IMR-90 (cell line): ENCODE data around the gene DIRAS2. TPM values are rescaled to one million over a fixed set of nuclear protein-coding genes. Genes with fewer than 3 reads are reported as not detected.
"Not testable (repeated sequence)": the region's sequence is repeated elsewhere in the genome, so short reads cannot be mapped to it uniquely, and the experiment has no call there.

ENCODE experiments used
- ATAC-seq: fragments of 200-7000 bp; cut with Tn5 transposase; 2 replicates; pipeline ENCODE4 v1.9.1; 2020; ENCODE audit warnings: low read depth, mild to moderate bottlenecking, moderate library complexity
- BruUV-seq: library from RNA; stranded (reverse); fragments of 400-500 nt; replicated peaks from 2 replicates; lab custom pipeline; 2021; lab: Mats Ljungman, UMichigan
- CTCF ChIA-PET: fragments of 300-600 bp; formaldehyde crosslinking; extraction: SDS; loops from one replicate; lab custom pipeline; 2021; ENCODE audit warnings: antibody characterized with exemption; lab: Yijun Ruan, JAX
- POLR2A ChIA-PET: fragments of 300-600 bp; sonication (Branson Sonifier 250); formaldehyde crosslinking; loops from one replicate; lab custom pipeline; 2022; ENCODE audit warnings: antibody characterized with exemption; ENCODE audit not compliant: unreplicated experiment; lab: Charles Lee
- DNase-seq: peaks from one replicate; pipeline ENCODE4 v3.0.0; 2013
- H2AFZ ChIP-seq: replicated peaks from 2 replicates; pipeline ENCODE3; 2013; ENCODE audit warnings: low read length, mild to moderate bottlenecking; ENCODE audit not compliant: poor library complexity
- H2AK5ac ChIP-seq: 2 replicates; pipeline ENCODE4 v1.6.1; 2013; ENCODE audit warnings: low read depth, low read length, inconsistent platforms
- H2AK9ac ChIP-seq: replicated peaks from 2 replicates; pipeline ENCODE3; 2013; ENCODE audit warnings: mild to moderate bottlenecking, low read depth, low read length, moderate library complexity; ENCODE audit not compliant: poor library complexity
- H2BK120ac ChIP-seq: 2 replicates; pipeline ENCODE4 v1.6.1; 2013; ENCODE audit warnings: low read depth, low read length, inconsistent platforms
- H2BK15ac ChIP-seq: 3 replicates; pipeline ENCODE4 v1.6.1; 2013; ENCODE audit warnings: low read depth, low read length, inconsistent platforms
- H2BK20ac ChIP-seq: 2 replicates; pipeline ENCODE4 v1.6.1; 2013; ENCODE audit warnings: low read depth, mild to moderate bottlenecking, inconsistent platforms, low read length, moderate library complexity
- H2BK5ac ChIP-seq: 2 replicates; pipeline ENCODE4 v1.6.1; 2013; ENCODE audit warnings: mild to moderate bottlenecking, low read depth, low read length, inconsistent platforms; ENCODE audit not compliant: poor library complexity, severe bottlenecking
- H3K14ac ChIP-seq: replicated peaks from 2 replicates; pipeline ENCODE4 v1.6.1; 2013; ENCODE audit warnings: low read depth, low read length, inconsistent platforms
- H3K18ac ChIP-seq: 2 replicates; pipeline ENCODE4 v1.6.1; 2013; ENCODE audit warnings: low read depth, low read length, control low read depth
- H3K23ac ChIP-seq: 2 replicates; pipeline ENCODE4 v1.6.1; 2013; ENCODE audit warnings: low read depth, low read length, inconsistent platforms
- H3K27ac ChIP-seq: 2 replicates; pipeline ENCODE4 v1.5.1; 2013; ENCODE audit warnings: mild to moderate bottlenecking, control low read depth, low read length; ENCODE audit not compliant: insufficient read depth
- H3K27me3 ChIP-seq: 2 replicates; pipeline ENCODE4 v1.6.1; 2013; ENCODE audit warnings: low read length; ENCODE audit not compliant: control insufficient read depth, insufficient read depth
- H3K36me3 ChIP-seq: 2 replicates; pipeline ENCODE4 v1.6.1; 2013; ENCODE audit warnings: low read length, mixed read lengths; ENCODE audit not compliant: control insufficient read depth, insufficient read depth
- H3K4ac ChIP-seq: 2 replicates; pipeline ENCODE4 v1.6.1; 2013; ENCODE audit warnings: low read depth, low read length, inconsistent platforms
- H3K4me1 ChIP-seq: 2 replicates; pipeline ENCODE4 v1.6.1; 2013; ENCODE audit warnings: low read length, mixed read lengths; ENCODE audit not compliant: control insufficient read depth, insufficient read depth
- H3K4me2 ChIP-seq: 2 replicates; pipeline ENCODE4 v1.6.1; 2013; ENCODE audit warnings: low read depth, mild to moderate bottlenecking, control low read depth, low read length, moderate library complexity
- H3K4me3 ChIP-seq: 2 replicates; pipeline ENCODE4 v1.5.1; 2013; ENCODE audit warnings: low read depth, mild to moderate bottlenecking, control low read depth, low read length, moderate library complexity; ENCODE audit not compliant: insufficient read depth
- H3K56ac ChIP-seq: 2 replicates; pipeline ENCODE4 v1.6.1; 2013; ENCODE audit warnings: low read length, inconsistent platforms; ENCODE audit not compliant: insufficient read depth; ENCODE audit errors: extremely low read depth
- H3K79me1 ChIP-seq, 2 experiments: 2 replicates each; pipeline ENCODE4 v1.6.1; 2013; ENCODE audit warnings: low read length in 2 of 2, inconsistent platforms in 1 of 2, low read depth in 1 of 2
- H3K9ac ChIP-seq: 2 replicates; pipeline ENCODE4 v1.6.1; 2013; ENCODE audit warnings: low read depth, low read length, control low read depth
- H3K9me1 ChIP-seq: 2 replicates; pipeline ENCODE4 v1.6.1; 2013; ENCODE audit warnings: low read length, inconsistent platforms; ENCODE audit not compliant: insufficient read depth
- H3K9me3 ChIP-seq: 2 replicates; pipeline ENCODE4 v1.6.1; 2013; ENCODE audit warnings: low read length; ENCODE audit not compliant: control insufficient read depth, insufficient read depth
- H4K20me1 ChIP-seq: 2 replicates; pipeline ENCODE4 v1.6.1; 2013; ENCODE audit warnings: low read length, inconsistent platforms; ENCODE audit not compliant: insufficient read depth
- H4K5ac ChIP-seq: 2 replicates; pipeline ENCODE4 v1.6.1; 2013; ENCODE audit warnings: mild to moderate bottlenecking, low read depth, low read length, control low read depth
- H4K8ac ChIP-seq, 2 experiments: 2 replicates each; pipeline ENCODE4 v1.6.1; 2013; ENCODE audit warnings: low read depth in 2 of 2, low read length in 2 of 2, control low read depth in 1 of 2, inconsistent platforms in 1 of 2
- H4K91ac ChIP-seq: 2 replicates; pipeline ENCODE4 v1.6.1; 2013; ENCODE audit warnings: low read depth, low read length, inconsistent platforms; ENCODE audit not compliant: insufficient read depth
- WGBS, 2 experiments: methylation state at CpG; one replicate each; pipeline versions ENCODE4 v1.1.5 to v1.1.7; 2013; ENCODE audit warnings: missing lambda C conversion rate in 2 of 2; ENCODE audit not compliant: insufficient read length in 1 of 2; ENCODE audit errors: extremely low coverage in 2 of 2; 5-methylcytosine and 5-hydroxymethylcytosine counted together
- dilution Hi-C: fragments of 300-500 bp; cut with HindIII; formaldehyde crosslinking; loops from one replicate; pipeline ENCODE4 v1.14.3; 2018; ENCODE audit warnings: low sequenced_read_pairs; ENCODE audit not compliant: unreplicated experiment
- in situ Hi-C: fragments of 300-500 bp; cut with MboI; formaldehyde crosslinking; loops from 3 replicates; pipeline ENCODE4 v1.14.3; 2019; ENCODE audit warnings: low sequenced_read_pairs, inconsistent platforms, mixed read lengths
- intact Hi-C: fragments of 100-400 bp; cut with micrococcal nuclease; formaldehyde crosslinking; loops from 2 replicates; pipeline ENCODE4 v1.10.0; 2022
- polyA plus RNA-seq, 3 experiments: library from polyadenylated mRNA; depleted of rRNA; stranded (reverse); fragments of >200 nt; gene quantifications; 2 replicates each; pipeline ENCODE4 v1.2.3, GENCODE V29; 2012; ENCODE audit warnings: low replicate concordance in 1 of 3
- total RNA-seq: library from RNA; depleted of rRNA; stranded (reverse); fragments of >200 nt; gene quantifications from 2 replicates; pipeline ENCODE4 v1.2.3, GENCODE V29; 2012

Gene DIRAS2
- total and polyA plus RNA-seq, 2 of the 4 experiments (the other 2 are of a cell fraction), result not detected

DNA sequence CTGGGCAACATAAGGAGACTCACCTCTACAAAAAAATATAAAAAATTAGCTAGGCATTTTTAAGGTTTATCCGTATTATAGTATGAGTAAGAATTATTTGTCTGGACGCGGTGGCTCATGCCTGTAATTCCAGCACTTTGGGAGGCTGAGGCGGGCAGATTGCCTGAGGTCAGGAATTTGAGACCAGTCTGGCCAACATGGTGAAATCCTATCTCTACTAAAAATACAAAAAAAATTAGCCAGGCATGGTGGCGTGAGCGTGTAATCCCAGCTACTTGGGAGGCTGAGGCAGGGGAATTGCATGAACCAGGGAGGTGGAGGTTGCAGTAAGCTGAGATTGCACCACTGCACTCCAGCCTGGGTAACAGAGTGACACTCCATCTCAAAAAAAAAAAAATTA, 14.3 kb upstream of the DIRAS2 start:
- H3K79me1 ChIP-seq, H3K9ac ChIP-seq, H3K18ac ChIP-seq, H3K23ac ChIP-seq, H2BK15ac ChIP-seq, H4K20me1 ChIP-seq, H3K4me1 ChIP-seq, H2AK5ac ChIP-seq, ATAC-seq, CTCF ChIA-PET, H4K8ac ChIP-seq, H3K27ac ChIP-seq, H2AK9ac ChIP-seq, H3K4ac ChIP-seq, H2BK120ac ChIP-seq, dilution Hi-C loops, intact Hi-C loops, DNase-seq, H3K9me3 ChIP-seq, H3K9me1 ChIP-seq, H4K5ac ChIP-seq, H3K36me3 ChIP-seq, H3K27me3 ChIP-seq, H3K14ac ChIP-seq, H2BK5ac ChIP-seq, H3K4me3 ChIP-seq, H4K91ac ChIP-seq, H2BK20ac ChIP-seq, H3K56ac ChIP-seq, POLR2A ChIA-PET, BruUV-seq, H2AFZ ChIP-seq, H3K4me2 ChIP-seq, in situ Hi-C loops: not testable (repeated sequence)
- no CpG with 5 or more reads among the region's 6 CpGs for WGBS, 2 experiments
